Measurements from ENCODE around the gene PLXDC2. TPM values are rescaled to one million over a fixed set of nuclear protein-coding genes. Genes with fewer than 3 reads are reported as not detected.

The PLXDC2 gene
- total RNA-seq, 1 donor, result 46.2 TPM

GRCh38 chr10:19947215-19947614 lies 131.0 kb downstream of the PLXDC2 start:
- Histone ChIP-seq H3K9me3 (ENCODE audit: low read depth, low read length) (no peaks in the 10 kb centered on the region), H3K4me1 (ENCODE audit: insufficient read depth, low read length) (peaks cover 4% of the 10 kb centered on the region), H3K27me3 (ENCODE audit: insufficient read depth, low read length) (no peaks in the 10 kb centered on the region), H3K4me3 (ENCODE audit: low read length) (no peak overlapping the region)

GRCh38 chr10:19947656-19948055 lies 131.4 kb downstream of the PLXDC2 start:
- Histone ChIP-seq H3K4me1 (ENCODE audit: insufficient read depth, low read length) (peaks cover 4% of the 10 kb centered on the region), H3K27me3 (ENCODE audit: insufficient read depth, low read length) (no peaks in the 10 kb centered on the region), H3K4me3 (ENCODE audit: low read length) (no peak overlapping the region), H3K9me3 (ENCODE audit: low read depth, low read length) (no peaks in the 10 kb centered on the region)

- H3K9me3 ChIP-seq (ENCODE audit: low read depth, low read length), result no peaks in the 10 kb centered on the region
- no peaks in the 10 kb centered on the region for H3K27me3 ChIP-seq (ENCODE audit: insufficient read depth, low read length)
- no peak overlapping the region for H3K4me3 ChIP-seq (ENCODE audit: low read length)
- no peaks in the 10 kb centered on the region for H3K4me1 ChIP-seq (ENCODE audit: insufficient read depth, low read length)
Measured at GRCh38 chr10:19952224-19953010, 136.2 kb downstream of the PLXDC2 start.

GRCh38 chr10:19954601-19955000 lies 138.4 kb downstream of the PLXDC2 start:
- no peaks in the 10 kb centered on the region for H3K27me3 ChIP-seq (ENCODE audit: insufficient read depth, low read length)
- no peaks in the 10 kb centered on the region for H3K4me1 ChIP-seq (ENCODE audit: insufficient read depth, low read length)
- no peak overlapping the region for H3K4me3 ChIP-seq (ENCODE audit: low read length)
- no peaks in the 10 kb centered on the region for H3K9me3 ChIP-seq (ENCODE audit: low read depth, low read length)

GRCh38 chr10:19956516-19957032 lies 140.3 kb downstream of the PLXDC2 start:
- Histone ChIP-seq H3K27me3 (ENCODE audit: insufficient read depth, low read length) (no peaks in the 10 kb centered on the region), H3K4me3 (ENCODE audit: low read length) (no peak overlapping the region), H3K9me3 (ENCODE audit: low read depth, low read length) (no peaks in the 10 kb centered on the region), H3K4me1 (ENCODE audit: insufficient read depth, low read length) (peaks cover 3% of the 10 kb centered on the region)

GRCh38 chr10:19958787-19959186 lies 142.6 kb downstream of the PLXDC2 start:
- Histone ChIP-seq H3K4me3 (ENCODE audit: low read length) (no peak overlapping the region), H3K9me3 (ENCODE audit: low read depth, low read length) (no peaks in the 10 kb centered on the region), H3K4me1 (ENCODE audit: insufficient read depth, low read length) (peaks cover 3% of the 10 kb centered on the region), H3K27me3 (ENCODE audit: insufficient read depth, low read length) (no peaks in the 10 kb centered on the region)

- H3K4me3 ChIP-seq (ENCODE audit: low read length), result no peak overlapping the region
- peaks cover 3% of the 10 kb centered on the region for H3K4me1 ChIP-seq (ENCODE audit: insufficient read depth, low read length)
- no peaks in the 10 kb centered on the region for H3K27me3 ChIP-seq (ENCODE audit: insufficient read depth, low read length)
- no peaks in the 10 kb centered on the region for H3K9me3 ChIP-seq (ENCODE audit: low read depth, low read length)
Measured at GRCh38 chr10:19961076-19962053, 145.1 kb downstream of the PLXDC2 start.

- no peaks in the 10 kb centered on the region for H3K9me3 ChIP-seq (ENCODE audit: low read depth, low read length)
Measured at GRCh38 chr10:19964625-19965024, 148.4 kb downstream of the PLXDC2 start.

GRCh38 chr10:19966751-19967150 lies 150.5 kb downstream of the PLXDC2 start:
- Histone ChIP-seq H3K4me3 (ENCODE audit: low read length) (no peak overlapping the region), H3K4me1 (ENCODE audit: insufficient read depth, low read length) (peaks cover 3% of the 10 kb centered on the region), H3K9me3 (ENCODE audit: low read depth, low read length) (no peaks in the 10 kb centered on the region)

More at GRCh38 chr10:19964625-19965024, 148.4 kb downstream of the PLXDC2 start:
- Histone ChIP-seq H3K27me3 (ENCODE audit: insufficient read depth, low read length) (no peaks in the 10 kb centered on the region), H3K4me3 (ENCODE audit: low read length) (no peak overlapping the region), H3K4me1 (ENCODE audit: insufficient read depth, low read length) (peaks cover 3% of the 10 kb centered on the region)

GRCh38 chr10:19967981-19968380 lies 151.7 kb downstream of the PLXDC2 start:
- H3K4me3 ChIP-seq (ENCODE audit: low read length), result no peak overlapping the region

More at GRCh38 chr10:19966751-19967150, 150.5 kb downstream of the PLXDC2 start:
- H3K27me3 ChIP-seq (ENCODE audit: insufficient read depth, low read length), result no peaks in the 10 kb centered on the region

GRCh38 chr10:19968745-19969144 lies 152.5 kb downstream of the PLXDC2 start:
- Histone ChIP-seq H3K9me3 (ENCODE audit: low read depth, low read length) (no peaks in the 10 kb centered on the region), H3K4me1 (ENCODE audit: insufficient read depth, low read length) (peaks cover 9% of the 10 kb centered on the region), H3K4me3 (ENCODE audit: low read length) (no peak overlapping the region), H3K27me3 (ENCODE audit: insufficient read depth, low read length) (no peaks in the 10 kb centered on the region)

More at GRCh38 chr10:19967981-19968380, 151.7 kb downstream of the PLXDC2 start:
- Histone ChIP-seq H3K9me3 (ENCODE audit: low read depth, low read length) (no peaks in the 10 kb centered on the region), H3K4me1 (ENCODE audit: insufficient read depth, low read length) (peaks cover 9% of the 10 kb centered on the region), H3K27me3 (ENCODE audit: insufficient read depth, low read length) (no peaks in the 10 kb centered on the region)

- Histone ChIP-seq H3K27me3 (ENCODE audit: insufficient read depth, low read length) (no peaks in the 10 kb centered on the region), H3K9me3 (ENCODE audit: low read depth, low read length) (no peaks in the 10 kb centered on the region), H3K4me3 (ENCODE audit: low read length) (no peak overlapping the region), H3K4me1 (ENCODE audit: insufficient read depth, low read length) (peaks cover 9% of the 10 kb centered on the region)
Measured at GRCh38 chr10:19970256-19970655, 154.0 kb downstream of the PLXDC2 start.

- H3K27me3 ChIP-seq (ENCODE audit: insufficient read depth, low read length), result no peaks in the 10 kb centered on the region
- peaks cover 9% of the 10 kb centered on the region for H3K4me1 ChIP-seq (ENCODE audit: insufficient read depth, low read length)
- H3K4me3 ChIP-seq (ENCODE audit: low read length), result no peak overlapping the region
- H3K9me3 ChIP-seq (ENCODE audit: low read depth, low read length), result no peaks in the 10 kb centered on the region
Measured at GRCh38 chr10:19970717-19971116, 154.5 kb downstream of the PLXDC2 start.

- no peaks in the 10 kb centered on the region for H3K9me3 ChIP-seq (ENCODE audit: low read depth, low read length)
- H3K27me3 ChIP-seq (ENCODE audit: insufficient read depth, low read length), result no peaks in the 10 kb centered on the region
- H3K4me1 ChIP-seq (ENCODE audit: insufficient read depth, low read length), result peaks cover 9% of the 10 kb centered on the region
- no peak overlapping the region for H3K4me3 ChIP-seq (ENCODE audit: low read length)
Measured at GRCh38 chr10:19971343-19972052, 155.3 kb downstream of the PLXDC2 start.

Measured in mononuclear cell (primary cell).